Activated T-cell treated with anti-CD3 and anti-CD28 coated beads, Interleukin-2, amount 50 U/mL, for 48 hours (primary cell): ENCODE data around the gene ZFAND6.

Experiments
- DNase-seq, 2 experiments: peaks; one replicate each; pipeline ENCODE4 v3.0.0-alpha.2; 2020

ZFAND6 gene

GRCh38 chr15:80173022-80173759 is 113.7 kb downstream of the ZFAND6 start:
- peak; percentile 83 to 85 for DNase-seq

- no peak for DNase-seq
These were observed 114.7 kb downstream of the ZFAND6 start for GRCh38 chr15:80174017-80174746.

DNA sequence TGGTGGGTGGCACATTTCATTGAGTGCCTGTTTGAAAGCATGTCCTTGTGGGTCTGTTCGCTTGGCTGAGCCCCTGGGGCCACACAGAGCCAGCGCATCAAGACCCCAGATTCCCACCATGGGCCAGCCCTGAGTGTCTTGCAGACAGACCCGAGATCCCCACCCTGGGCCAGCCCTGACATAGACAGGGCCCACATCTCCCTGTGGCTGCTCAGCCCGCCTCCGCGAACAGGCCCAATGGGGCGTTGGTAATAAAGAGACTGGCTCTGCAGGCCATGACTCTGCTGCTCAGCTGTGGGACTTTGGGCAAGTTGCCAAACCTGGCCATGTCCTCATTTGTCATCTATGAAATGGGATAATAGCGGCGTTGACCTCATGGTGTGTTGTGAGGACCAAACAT is 116.0 kb downstream of the ZFAND6 start:
- DNase-seq, result no peak

- no peak for DNase-seq
These were observed 117.0 kb downstream of the ZFAND6 start for GRCh38 chr15:80176443-80176842.

DNA sequence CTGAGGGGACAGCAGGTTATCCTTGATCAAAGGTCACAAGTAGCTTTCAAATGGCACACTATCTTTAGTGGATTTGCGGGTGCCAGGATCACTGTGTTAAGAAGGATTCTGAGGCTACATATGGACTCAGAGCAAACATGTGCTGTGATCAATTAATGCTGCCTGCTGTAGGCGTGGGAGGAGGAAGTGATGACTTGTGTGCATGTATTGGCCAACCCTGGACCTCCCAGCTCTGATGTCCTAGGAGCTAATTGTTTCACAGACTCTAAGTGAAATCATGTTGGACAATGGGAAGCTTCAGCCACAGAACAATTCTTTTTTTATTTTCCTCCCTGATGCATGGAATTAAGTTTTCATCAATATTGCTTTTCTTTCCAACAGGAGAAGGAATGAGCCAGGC is 117.7 kb downstream of the ZFAND6 start:
- DNase-seq, result no peak

- no peak for DNase-seq
These were observed 119.7 kb downstream of the ZFAND6 start for GRCh38 chr15:80179025-80179759.

DNA sequence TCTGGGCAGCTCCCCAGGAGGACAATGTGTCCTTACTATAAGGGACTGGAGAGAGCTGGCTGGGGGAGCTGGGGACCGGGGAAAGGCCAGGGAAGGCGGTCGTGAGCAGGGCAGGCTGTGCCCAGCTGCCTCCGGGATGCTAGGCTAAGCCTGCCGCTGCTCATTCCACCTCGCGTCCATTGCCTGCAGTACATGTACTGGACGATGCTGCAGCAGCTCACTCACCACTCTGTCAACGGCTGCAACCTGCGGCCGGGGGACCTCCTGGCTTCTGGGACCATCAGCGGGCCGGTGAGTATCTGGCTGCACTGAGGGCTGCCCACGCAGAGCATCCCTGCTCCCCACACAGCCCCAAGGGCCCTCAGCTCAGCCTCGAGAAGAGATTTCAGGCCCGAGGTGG is 120.5 kb downstream of the ZFAND6 start:
- DNase-seq, result no peak

DNA sequence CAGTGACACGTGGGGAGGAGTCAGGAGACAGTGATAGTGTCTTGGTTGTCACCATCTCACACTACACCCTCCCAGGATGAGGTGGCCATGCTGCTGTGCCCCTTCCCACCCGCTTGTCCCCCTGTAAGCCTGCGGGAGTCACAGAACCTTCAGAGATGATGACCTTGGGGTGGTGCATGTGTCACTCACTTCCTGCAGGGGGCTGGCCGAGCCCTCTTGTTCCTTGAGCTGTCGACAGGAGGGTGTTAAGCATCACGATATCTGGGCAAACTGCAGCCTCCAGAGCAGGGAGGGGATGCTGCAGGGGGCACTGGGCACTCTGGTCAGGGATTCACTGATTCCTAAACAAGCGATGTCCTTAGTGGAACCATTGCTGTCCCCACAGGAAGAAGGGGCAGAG is 121.0 kb downstream of the ZFAND6 start:
- no peak for DNase-seq

- no peak for DNase-seq
These were observed 121.5 kb downstream of the ZFAND6 start for GRCh38 chr15:80180986-80181385.

DNA sequence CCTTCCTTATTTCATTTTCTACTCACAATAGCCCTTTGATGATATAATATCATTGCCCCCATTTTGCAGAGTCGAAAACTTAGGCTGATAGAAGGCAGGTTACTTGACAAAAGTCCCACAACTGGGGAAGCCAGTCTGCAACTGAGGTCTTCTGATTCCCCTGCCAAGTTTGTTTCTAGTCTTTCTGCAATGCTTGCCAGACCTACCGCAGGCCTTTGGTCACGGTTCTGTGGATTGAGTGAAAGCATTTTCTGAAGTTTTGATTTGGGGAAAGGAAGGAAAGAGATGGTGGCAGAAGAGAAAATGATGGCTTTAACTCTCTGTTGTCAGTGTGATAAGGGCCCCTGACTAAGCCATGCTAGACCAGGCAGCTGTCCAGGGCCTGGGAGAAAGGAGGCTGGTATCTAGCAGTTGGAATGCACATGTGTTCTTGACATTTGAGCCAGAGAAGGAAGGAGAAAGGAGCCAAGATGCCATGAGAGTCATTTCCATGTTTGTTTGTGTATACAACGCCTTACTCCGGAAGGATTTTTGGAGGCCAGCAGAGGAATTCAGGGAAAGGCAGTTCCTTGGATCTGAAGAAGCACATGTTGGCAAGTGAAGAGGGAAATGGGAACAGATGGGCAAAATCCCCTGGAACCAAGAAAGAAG is 123.3 kb downstream of the ZFAND6 start:
- no peak for DNase-seq

DNA sequence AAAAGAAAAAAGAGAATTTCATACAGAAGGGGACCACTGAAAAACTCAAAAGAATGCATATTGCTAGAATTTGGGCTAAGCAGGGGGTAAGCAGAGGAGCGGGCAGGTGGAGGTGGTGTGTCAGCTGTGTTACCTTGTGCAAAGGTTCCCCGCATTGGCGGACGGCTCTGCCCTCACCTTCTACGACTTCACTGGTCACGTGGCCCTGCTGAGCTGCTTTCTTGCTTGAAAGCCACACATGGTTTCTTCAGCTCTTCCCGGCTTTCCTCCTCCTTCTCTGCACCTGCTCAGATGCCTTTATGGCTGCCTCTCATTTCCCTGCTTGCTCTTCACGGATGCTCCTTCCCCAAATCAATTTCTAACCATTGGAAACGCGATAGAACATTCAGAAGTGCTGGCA is 123.8 kb downstream of the ZFAND6 start:
- DNase-seq, result no peak

- no peak for DNase-seq
These were observed 124.4 kb downstream of the ZFAND6 start for GRCh38 chr15:80183886-80184285.

DNA sequence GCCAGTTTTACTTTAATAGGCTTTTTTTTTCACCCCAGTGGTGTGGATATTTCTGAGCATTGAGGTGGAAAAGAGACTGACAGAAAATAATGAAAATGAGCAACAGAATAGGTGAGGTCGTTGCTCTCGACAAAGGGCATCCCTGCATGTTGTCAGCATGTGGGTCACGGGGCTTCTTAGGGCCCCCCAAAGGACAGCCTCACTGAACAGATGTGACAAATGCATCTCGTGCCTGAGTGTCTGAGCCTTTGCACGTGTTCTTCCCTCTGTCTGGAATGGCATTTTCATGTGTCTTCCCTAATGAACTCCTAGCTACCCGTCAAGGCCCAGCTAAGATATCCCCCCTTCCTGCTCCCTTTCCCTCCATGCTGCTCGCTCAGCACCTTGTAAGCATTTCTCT is 125.1 kb downstream of the ZFAND6 start:
- no peak for DNase-seq

DNA sequence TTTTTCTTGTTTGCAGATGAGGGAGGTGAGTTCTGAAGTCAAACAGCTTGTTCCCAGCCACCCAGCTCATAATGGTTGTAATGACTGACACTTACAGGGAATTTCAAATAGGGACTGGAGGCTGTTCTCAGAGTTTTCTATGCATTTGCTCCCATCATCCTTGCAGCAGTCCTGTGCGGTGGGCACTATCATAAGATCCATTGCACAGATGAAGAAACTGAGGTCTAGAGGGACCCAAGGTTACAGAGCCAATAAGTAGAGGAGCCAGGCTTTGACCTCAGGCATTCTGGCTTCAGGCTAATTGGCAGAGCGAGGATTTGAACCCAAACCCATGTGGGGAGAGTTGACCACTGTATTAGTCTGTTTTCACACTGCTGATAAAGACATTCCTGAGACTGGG is 125.7 kb downstream of the ZFAND6 start:
- DNase-seq, result no peak

- DNase-seq, result no peak
These were observed 126.6 kb downstream of the ZFAND6 start for GRCh38 chr15:80186066-80186465.

- no peak for DNase-seq
These were observed 127.1 kb downstream of the ZFAND6 start for GRCh38 chr15:80186597-80186996.
